Uterus (tissue), 4 donors: Measurements from ENCODE around the gene CMC1. TPM values are rescaled to one million over a fixed set of nuclear protein-coding genes. Genes with fewer than 3 reads are reported as not detected.

Source experiments
- DNase-seq, 2 donors: peaks; one replicate each; pipeline ENCODE4 v3.0.0-alpha.2; 2019 to 2020
- H3K27ac ChIP-seq, 2 donors: fragments of 200-600 bp; sonication (generic); 1 replicate in 1 of 2; 2 replicates in 1 of 2; pipeline ENCODE4 v1.5.1; 2016 to 2018
- H3K27me3 ChIP-seq, 2 donors: fragments of 200-600 bp; sonication (generic); one replicate each; pipeline ENCODE4 v1.5.1; 2018 to 2019; ENCODE audit warnings: control low read depth in 1 of 2
- H3K36me3 ChIP-seq, 2 donors: fragments of 200-600 bp; sonication (generic); one replicate each; pipeline ENCODE4 v1.5.1; 2019; ENCODE audit warnings: control low read depth in 1 of 2
- H3K4me1 ChIP-seq, 2 donors: fragments of 200-600 bp; sonication (generic); one replicate each; pipeline ENCODE4 v1.5.1; 2018 to 2019; ENCODE audit warnings: control low read depth in 1 of 2
- H3K4me3 ChIP-seq, 2 donors: fragments of 200-600 bp; sonication (generic); 1 replicate in 1 of 2; 2 replicates in 1 of 2; pipeline ENCODE4 v1.5.1; 2018 to 2019; ENCODE audit warnings: mild to moderate bottlenecking in 1 of 2
- H3K9me3 ChIP-seq, 2 donors: fragments of 200-600 bp; sonication (generic); one replicate each; pipeline ENCODE4 v1.5.1; 2019; ENCODE audit warnings: control low read depth in 1 of 2
- POLR2A ChIP-seq, 2 donors: fragments of 450-650 bp; IDR thresholded peaks; one replicate each; pipeline ENCODE4 v1.6.1; 2016; ENCODE audit warnings: antibody characterized with exemption in 2 of 2, mild to moderate bottlenecking in 1 of 2, moderate library complexity in 1 of 2
- intact Hi-C: fragments of 100-400 bp; cut with DNase I; formaldehyde crosslinking; loops from one replicate; pipeline ENCODE4 v1.15.1; 2023; ENCODE audit warnings: low total_unique reads
- total RNA-seq, 4 donors: library from RNA; depleted of rRNA in 3 of 4; stranded (reverse); fragments of >200 nt in 3 of 4; gene quantifications; one replicate each; pipeline versions ENCODE4 v1.1.0 to v1.2.4, GENCODE V29; 2014 to 2023
- TF ChIP-seq, protein P1 (sequence below), 4 experiments: fragments of 200-600 bp in 2 of 4; fragments of 450-650 bp in 2 of 4; sonication (generic) in 2 of 4; IDR thresholded peaks; one replicate each; pipeline ENCODE4 v1.5.1; 2016 to 2019; ENCODE audit warnings: antibody characterized with exemption in 4 of 4, mild to moderate bottlenecking in 2 of 4, moderate library complexity in 1 of 4
- donor health status: DM: yes; HTN: yes; CAD: no.

Gene CMC1
- total RNA-seq, 4 donors from 2014 or later, result 2.0 to 17.8 (median 3.9) TPM

DNA sequence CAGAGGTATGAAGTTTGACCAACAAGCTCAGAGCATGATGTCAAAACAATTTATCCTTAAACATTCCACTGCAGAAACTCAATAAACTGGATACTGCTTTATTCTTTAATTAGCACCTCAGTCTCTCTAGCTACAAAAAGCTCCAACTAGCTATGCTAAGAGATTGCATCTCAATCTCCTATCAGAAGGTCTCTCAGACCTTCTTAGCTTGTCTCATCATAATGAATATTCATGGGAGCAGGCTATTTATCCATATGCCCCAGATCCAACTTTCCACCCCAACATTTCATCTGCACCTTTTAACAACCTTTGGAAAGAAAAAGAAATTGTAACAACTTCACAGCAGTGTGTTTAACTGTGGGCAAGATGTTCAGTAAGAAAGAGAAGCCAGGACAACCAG is 95.8 kb downstream of the CMC1 start:
- H3K4me1 ChIP-seq, result no peaks in the 10 kb centered on the region
- no peaks in the 10 kb centered on the region for H3K9me3 ChIP-seq
- TF ChIP-seq, protein P1, sequence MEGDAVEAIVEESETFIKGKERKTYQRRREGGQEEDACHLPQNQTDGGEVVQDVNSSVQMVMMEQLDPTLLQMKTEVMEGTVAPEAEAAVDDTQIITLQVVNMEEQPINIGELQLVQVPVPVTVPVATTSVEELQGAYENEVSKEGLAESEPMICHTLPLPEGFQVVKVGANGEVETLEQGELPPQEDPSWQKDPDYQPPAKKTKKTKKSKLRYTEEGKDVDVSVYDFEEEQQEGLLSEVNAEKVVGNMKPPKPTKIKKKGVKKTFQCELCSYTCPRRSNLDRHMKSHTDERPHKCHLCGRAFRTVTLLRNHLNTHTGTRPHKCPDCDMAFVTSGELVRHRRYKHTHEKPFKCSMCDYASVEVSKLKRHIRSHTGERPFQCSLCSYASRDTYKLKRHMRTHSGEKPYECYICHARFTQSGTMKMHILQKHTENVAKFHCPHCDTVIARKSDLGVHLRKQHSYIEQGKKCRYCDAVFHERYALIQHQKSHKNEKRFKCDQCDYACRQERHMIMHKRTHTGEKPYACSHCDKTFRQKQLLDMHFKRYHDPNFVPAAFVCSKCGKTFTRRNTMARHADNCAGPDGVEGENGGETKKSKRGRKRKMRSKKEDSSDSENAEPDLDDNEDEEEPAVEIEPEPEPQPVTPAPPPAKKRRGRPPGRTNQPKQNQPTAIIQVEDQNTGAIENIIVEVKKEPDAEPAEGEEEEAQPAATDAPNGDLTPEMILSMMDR (IDR thresholded peaks at IDR 0.05), result no peak
- TF ChIP-seq POLR2A (IDR thresholded peaks at IDR 0.05), result no peak
- H3K4me3 ChIP-seq, result no peak overlapping the region
- intact Hi-C loops, result no loop called here
- no peak overlapping the region for H3K27ac ChIP-seq
- H3K27me3 ChIP-seq, result no peaks in the 10 kb centered on the region
- DNase-seq, result no peak
- H3K36me3 ChIP-seq, result no peaks in the 10 kb centered on the region

DNA sequence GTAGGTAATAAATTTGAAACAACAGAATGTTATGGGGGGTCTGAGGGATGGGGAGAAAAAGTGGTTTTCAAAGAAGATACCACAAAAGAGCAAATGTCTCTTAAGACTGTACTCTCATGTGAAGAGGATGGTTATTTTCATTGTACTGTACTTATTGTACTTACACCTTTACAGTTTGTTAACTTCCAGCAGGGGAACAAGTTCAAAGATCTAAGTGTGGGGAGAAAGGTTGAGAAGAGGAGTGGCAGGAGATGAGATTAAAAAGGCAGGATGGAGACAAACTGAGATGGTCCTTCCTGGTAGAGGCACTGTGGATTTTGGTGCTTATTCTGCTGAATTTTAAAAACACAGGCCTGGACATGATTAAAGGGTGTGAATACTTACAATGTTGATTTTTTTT is 101.7 kb downstream of the CMC1 start:
- Histone ChIP-seq H3K36me3 (no peaks in the 10 kb centered on the region), H3K27me3 (no peaks in the 10 kb centered on the region), H3K27ac (no peak overlapping the region), H3K4me3 (no peak overlapping the region), H3K4me1 (peaks cover 0 to 7% of the 10 kb centered on the region in 2 donors), H3K9me3 (no peaks in the 10 kb centered on the region)
- DNase-seq, result no peak
- intact Hi-C loops, result no loop called here
- no peak for TF ChIP-seq POLR2A (IDR thresholded peaks at IDR 0.05)
- TF ChIP-seq, protein P1 (IDR thresholded peaks at IDR 0.05), result no peak

DNA sequence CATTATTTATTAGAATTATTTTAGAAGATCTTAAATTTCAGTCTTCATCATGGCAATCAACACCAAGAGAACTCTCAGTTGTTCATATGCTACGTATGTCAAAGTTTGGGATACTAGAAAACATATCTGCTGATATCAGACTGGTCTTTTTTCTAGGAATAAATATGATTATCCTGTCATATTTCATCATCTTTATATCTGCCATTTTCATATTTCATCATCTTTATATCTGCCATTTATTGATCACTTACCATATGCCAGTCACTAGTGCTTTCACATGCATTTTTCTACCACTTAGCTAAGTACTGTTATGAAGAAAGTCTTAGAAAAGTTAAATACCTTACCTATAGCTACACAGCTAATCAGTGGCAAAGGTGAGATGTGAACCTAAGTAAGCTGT is 104.3 kb downstream of the CMC1 start:
- H3K4me1 ChIP-seq, result peaks cover 0 to 7% of the 10 kb centered on the region in 2 donors
- H3K9me3 ChIP-seq, result no peaks in the 10 kb centered on the region
- TF ChIP-seq POLR2A (IDR thresholded peaks at IDR 0.05), result no peak
- TF ChIP-seq, protein P1 (IDR thresholded peaks at IDR 0.05), result no peak
- intact Hi-C loops, result no loop called here
- H3K27me3 ChIP-seq, result no peaks in the 10 kb centered on the region
- DNase-seq, result no peak
- no peaks in the 10 kb centered on the region for H3K36me3 ChIP-seq
- no peak overlapping the region for H3K27ac ChIP-seq
- H3K4me3 ChIP-seq, result no peak overlapping the region

DNA sequence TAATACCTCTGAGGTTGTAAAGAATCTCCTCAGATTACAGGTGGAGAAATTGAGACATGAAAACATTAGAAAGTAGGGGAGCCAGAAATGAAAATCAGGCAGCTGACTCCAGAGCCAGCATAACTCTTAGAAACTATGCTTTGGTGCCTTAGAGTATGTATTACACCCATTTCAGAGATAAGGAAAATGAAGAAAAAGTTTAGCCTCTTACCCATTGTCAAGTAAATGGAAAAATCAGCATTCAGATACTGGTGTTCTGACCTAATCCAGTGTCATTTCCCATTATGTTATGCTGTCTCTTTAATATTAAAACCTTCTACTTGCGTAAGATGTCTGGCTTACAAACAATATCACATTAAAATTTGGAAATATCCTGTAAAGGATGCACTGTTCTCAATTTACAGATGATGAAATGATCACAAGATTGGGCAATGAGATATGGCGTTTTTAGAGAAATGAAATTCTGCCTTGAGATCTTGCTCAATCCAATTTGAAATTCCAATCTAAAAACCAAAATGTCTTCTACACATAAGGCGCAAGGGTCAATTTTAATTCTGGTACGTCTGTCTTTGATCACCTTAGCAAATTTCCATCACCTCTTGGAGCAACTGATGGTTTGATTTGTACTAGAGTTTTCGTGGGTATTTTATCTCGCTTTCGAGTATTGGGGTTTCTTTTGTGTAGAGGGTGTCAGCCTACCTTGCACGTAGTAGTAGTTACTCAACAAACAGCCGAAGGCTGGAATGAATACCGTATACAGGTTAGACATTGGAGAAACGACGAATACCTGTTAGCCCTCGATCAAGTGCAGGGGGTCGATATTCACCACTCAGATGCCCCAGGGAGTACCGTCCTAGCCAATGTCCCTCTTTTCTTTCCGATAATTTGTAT is 106.2 kb downstream of the CMC1 start:
- Histone ChIP-seq H3K36me3 (no peaks in the 10 kb centered on the region), H3K27me3 (no peaks in the 10 kb centered on the region), H3K27ac (peak overlapping the region; percentile 96 to 99), H3K4me3 (peak overlapping the region; percentile 61 to 70), H3K9me3 (no peaks in the 10 kb centered on the region), H3K4me1 (peaks cover 0 to 7% of the 10 kb centered on the region in 2 donors)
- no peak for TF ChIP-seq POLR2A (IDR thresholded peaks at IDR 0.05)
- TF ChIP-seq, protein P1 (IDR thresholded peaks at IDR 0.05), result no peak
- intact Hi-C loops, result no loop called here
- no peak for DNase-seq

DNA sequence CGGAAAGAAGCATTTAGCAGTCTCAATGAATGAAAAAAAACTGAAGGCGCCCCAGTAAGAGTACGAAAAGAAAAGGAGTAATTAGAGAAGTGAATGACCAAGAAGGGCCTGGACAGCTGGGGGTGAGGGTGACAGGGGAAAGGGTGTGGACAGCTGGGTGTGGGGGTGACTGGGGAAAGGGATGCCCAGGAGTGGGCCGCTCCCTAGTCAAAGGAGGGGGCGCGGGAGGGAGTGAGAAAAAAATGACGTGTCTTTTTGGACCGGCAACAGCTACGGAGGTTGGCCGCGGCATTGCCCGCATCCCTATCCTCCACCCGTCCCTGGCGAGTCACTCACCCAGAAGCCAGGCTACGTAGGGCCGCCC is 106.8 kb downstream of the CMC1 start:
- H3K27ac ChIP-seq, result peak overlapping the region; percentile 96 to 99
- peaks cover 0 to 7% of the 10 kb centered on the region in 2 donors for H3K4me1 ChIP-seq
- H3K4me3 ChIP-seq, result peak overlapping the region; percentile 61 to 70
- no peak for DNase-seq
- H3K36me3 ChIP-seq, result no peaks in the 10 kb centered on the region
- TF ChIP-seq, protein P1 (IDR thresholded peaks at IDR 0.05), result no peak
- no peak for TF ChIP-seq POLR2A (IDR thresholded peaks at IDR 0.05)
- no peaks in the 10 kb centered on the region for H3K27me3 ChIP-seq
- intact Hi-C loops, result no loop called here
- no peaks in the 10 kb centered on the region for H3K9me3 ChIP-seq
